Measurements from ENCODE around the gene BCAN.
A peak's percentile ranks its signal among the peaks of the same experiment; 100 is the strongest.

The BCAN gene

GRCh38 chr1:156642265-156643048 lies 540 bp downstream of the BCAN start:
- Histone ChIP-seq H3K36me3 (ENCODE audit: insufficient read depth, low read length) (no peaks in the 10 kb centered on the region), H2AFZ (ENCODE audit: low read depth, low read length) (peak overlapping the region; percentile 26), H3K27me3 (ENCODE audit: insufficient read depth, low read length) (peaks cover 26% of the 10 kb centered on the region), H3K9me3 (ENCODE audit: low read length) (no peaks in the 10 kb centered on the region), H3K4me3 (ENCODE audit: low read length) (peak overlapping the region; percentile 41), H3K4me1 (ENCODE audit: insufficient read depth, low read length) (peaks cover 24% of the 10 kb centered on the region)

- Histone ChIP-seq H3K4me1 (ENCODE audit: insufficient read depth, low read length) (peaks cover 24% of the 10 kb centered on the region), H3K9me3 (ENCODE audit: low read length) (no peaks in the 10 kb centered on the region), H3K36me3 (ENCODE audit: insufficient read depth, low read length) (no peaks in the 10 kb centered on the region), H3K4me3 (ENCODE audit: low read length) (no peak overlapping the region), H2AFZ (ENCODE audit: low read depth, low read length) (no peak overlapping the region), H3K27me3 (ENCODE audit: insufficient read depth, low read length) (peaks cover 26% of the 10 kb centered on the region)
Observed at GRCh38 chr1:156643049-156643777, 1.3 kb downstream of the BCAN start.

GRCh38 chr1:156643778-156644092 lies 1.8 kb downstream of the BCAN start:
- no peak overlapping the region for H3K4me3 ChIP-seq (ENCODE audit: low read length)
- no peak overlapping the region for H2AFZ ChIP-seq (ENCODE audit: low read depth, low read length)
- H3K4me1 ChIP-seq (ENCODE audit: insufficient read depth, low read length), result peaks cover 24% of the 10 kb centered on the region
- H3K9me3 ChIP-seq (ENCODE audit: low read length), result no peaks in the 10 kb centered on the region
- no peaks in the 10 kb centered on the region for H3K36me3 ChIP-seq (ENCODE audit: insufficient read depth, low read length)
- peaks cover 24% of the 10 kb centered on the region for H3K27me3 ChIP-seq (ENCODE audit: insufficient read depth, low read length)

DNA sequence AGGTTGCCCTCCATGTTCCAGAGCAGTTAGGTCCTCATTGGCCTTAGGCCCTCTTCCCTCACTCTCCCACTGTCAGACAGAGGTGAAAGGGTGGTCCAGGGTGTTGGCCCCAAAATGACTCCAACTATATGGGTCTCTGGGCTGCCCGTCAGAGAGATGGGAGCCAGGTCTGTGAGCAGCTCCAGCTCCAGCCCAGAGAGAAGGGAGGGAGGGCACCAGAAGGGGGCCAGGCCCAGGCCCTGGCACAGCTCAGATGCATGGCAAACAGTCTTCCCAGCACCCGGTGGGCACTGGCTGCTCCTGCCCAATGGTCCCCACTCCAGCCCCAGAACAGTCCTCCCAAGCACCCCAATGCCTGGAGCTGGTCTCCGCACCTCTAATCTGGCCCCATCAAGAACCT lies 2.2 kb downstream of the BCAN start:
- Histone ChIP-seq H3K27me3 (ENCODE audit: insufficient read depth, low read length) (peaks cover 22% of the 10 kb centered on the region), H3K4me3 (ENCODE audit: low read length) (no peak overlapping the region), H2AFZ (ENCODE audit: low read depth, low read length) (no peak overlapping the region)

DNA sequence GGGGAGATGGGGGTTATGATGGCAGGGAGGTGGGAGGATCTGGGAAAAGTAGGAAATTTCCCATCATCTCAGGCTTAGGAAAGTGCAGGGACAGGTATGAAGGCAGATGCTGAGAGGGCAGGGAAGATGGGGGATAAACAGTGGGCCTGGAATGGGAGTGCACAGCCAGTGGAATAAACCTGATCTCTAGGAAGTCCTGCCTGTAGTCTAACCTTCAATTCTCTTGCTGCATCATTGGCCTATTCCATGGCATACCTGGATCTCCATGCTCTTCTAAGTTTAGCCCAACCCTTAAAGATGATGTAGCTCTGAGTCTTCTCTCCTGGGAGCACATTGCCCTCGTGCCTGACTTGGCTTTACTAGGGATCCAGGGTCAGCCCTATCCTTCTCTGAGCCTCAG lies 2.7 kb downstream of the BCAN start:
- Histone ChIP-seq H3K4me1 (ENCODE audit: insufficient read depth, low read length) (peaks cover 20% of the 10 kb centered on the region), H3K9me3 (ENCODE audit: low read length) (no peaks in the 10 kb centered on the region), H3K36me3 (ENCODE audit: insufficient read depth, low read length) (no peaks in the 10 kb centered on the region), H3K4me3 (ENCODE audit: low read length) (no peak overlapping the region), H3K27me3 (ENCODE audit: insufficient read depth, low read length) (peaks cover 17% of the 10 kb centered on the region), H2AFZ (ENCODE audit: low read depth, low read length) (no peak overlapping the region)

More for the DNA sequence above, 2.2 kb downstream of the BCAN start:
- H3K9me3 ChIP-seq (ENCODE audit: low read length), result no peaks in the 10 kb centered on the region
- peaks cover 24% of the 10 kb centered on the region for H3K4me1 ChIP-seq (ENCODE audit: insufficient read depth, low read length)
- H3K36me3 ChIP-seq (ENCODE audit: insufficient read depth, low read length), result no peaks in the 10 kb centered on the region

DNA sequence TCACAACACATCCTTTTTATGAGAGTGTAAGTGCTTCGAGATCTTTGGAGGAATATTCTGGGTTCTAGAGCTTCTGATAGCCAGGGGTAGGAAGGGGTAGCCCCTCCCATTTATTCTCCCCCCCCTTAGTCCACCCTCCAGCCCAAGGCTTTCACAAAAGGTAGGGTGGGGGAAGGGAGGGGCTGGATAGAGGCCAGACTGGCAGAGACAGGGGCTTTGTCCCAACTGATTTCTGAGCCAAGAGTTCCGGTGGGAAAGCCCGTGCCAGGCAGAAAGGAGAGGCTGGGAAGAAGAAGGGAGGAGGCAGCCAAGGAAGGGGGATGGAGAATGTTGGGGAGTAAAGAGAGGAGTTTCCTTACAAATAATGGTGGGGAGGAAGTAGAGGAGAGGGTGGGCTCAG lies 3.1 kb downstream of the BCAN start:
- H2AFZ ChIP-seq (ENCODE audit: low read depth, low read length), result no peak overlapping the region
- no peaks in the 10 kb centered on the region for H3K9me3 ChIP-seq (ENCODE audit: low read length)
- peaks cover 13% of the 10 kb centered on the region for H3K27me3 ChIP-seq (ENCODE audit: insufficient read depth, low read length)
- H3K4me1 ChIP-seq (ENCODE audit: insufficient read depth, low read length), result peaks cover 18% of the 10 kb centered on the region
- no peak overlapping the region for H3K4me3 ChIP-seq (ENCODE audit: low read length)
- no peaks in the 10 kb centered on the region for H3K36me3 ChIP-seq (ENCODE audit: insufficient read depth, low read length)

GRCh38 chr1:156645666-156646065 lies 3.7 kb downstream of the BCAN start:
- Histone ChIP-seq H2AFZ (ENCODE audit: low read depth, low read length) (no peak overlapping the region), H3K4me1 (ENCODE audit: insufficient read depth, low read length) (peaks cover 17% of the 10 kb centered on the region), H3K36me3 (ENCODE audit: insufficient read depth, low read length) (no peaks in the 10 kb centered on the region), H3K4me3 (ENCODE audit: low read length) (no peak overlapping the region), H3K27me3 (ENCODE audit: insufficient read depth, low read length) (peaks cover 12% of the 10 kb centered on the region), H3K9me3 (ENCODE audit: low read length) (no peaks in the 10 kb centered on the region)

- Histone ChIP-seq H3K9me3 (ENCODE audit: low read length) (no peaks in the 10 kb centered on the region), H3K36me3 (ENCODE audit: insufficient read depth, low read length) (no peaks in the 10 kb centered on the region), H3K4me3 (ENCODE audit: low read length) (no peak overlapping the region), H3K4me1 (ENCODE audit: insufficient read depth, low read length) (peaks cover 6% of the 10 kb centered on the region), H3K27me3 (ENCODE audit: insufficient read depth, low read length) (peaks cover 12% of the 10 kb centered on the region), H2AFZ (ENCODE audit: low read depth, low read length) (no peak overlapping the region)
Observed at GRCh38 chr1:156646738-156647211, 4.9 kb downstream of the BCAN start.

DNA sequence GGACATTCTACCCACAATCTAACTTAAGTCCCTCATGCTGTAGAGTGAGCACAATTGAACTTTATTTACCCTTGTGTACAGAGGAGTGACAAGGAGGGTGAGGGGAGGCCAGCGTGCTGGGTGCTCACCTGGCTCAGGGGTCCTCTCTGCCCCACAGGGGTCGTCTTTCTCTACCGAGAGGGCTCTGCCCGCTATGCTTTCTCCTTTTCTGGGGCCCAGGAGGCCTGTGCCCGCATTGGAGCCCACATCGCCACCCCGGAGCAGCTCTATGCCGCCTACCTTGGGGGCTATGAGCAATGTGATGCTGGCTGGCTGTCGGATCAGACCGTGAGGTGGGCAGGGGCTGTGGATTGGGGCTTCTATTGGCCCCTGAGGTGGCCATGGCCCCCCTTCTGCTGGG lies 5.4 kb downstream of the BCAN start:
- Histone ChIP-seq H3K4me1 (ENCODE audit: insufficient read depth, low read length) (peaks cover 2% of the 10 kb centered on the region), H3K36me3 (ENCODE audit: insufficient read depth, low read length) (no peaks in the 10 kb centered on the region), H2AFZ (ENCODE audit: low read depth, low read length) (no peak overlapping the region), H3K4me3 (ENCODE audit: low read length) (no peak overlapping the region), H3K9me3 (ENCODE audit: low read length) (no peaks in the 10 kb centered on the region), H3K27me3 (ENCODE audit: insufficient read depth, low read length) (peaks cover 12% of the 10 kb centered on the region)

GRCh38 chr1:156648496-156648895 lies 6.6 kb downstream of the BCAN start:
- no peaks in the 10 kb centered on the region for H3K9me3 ChIP-seq (ENCODE audit: low read length)
- H3K4me3 ChIP-seq (ENCODE audit: low read length), result no peak overlapping the region
- no peaks in the 10 kb centered on the region for H3K4me1 ChIP-seq (ENCODE audit: insufficient read depth, low read length)
- H3K36me3 ChIP-seq (ENCODE audit: insufficient read depth, low read length), result no peaks in the 10 kb centered on the region
- peaks cover 3% of the 10 kb centered on the region for H3K27me3 ChIP-seq (ENCODE audit: insufficient read depth, low read length)
- H2AFZ ChIP-seq (ENCODE audit: low read depth, low read length), result no peak overlapping the region

GRCh38 chr1:156648951-156649350 lies 7.0 kb downstream of the BCAN start:
- Histone ChIP-seq H3K27me3 (ENCODE audit: insufficient read depth, low read length) (no peaks in the 10 kb centered on the region), H3K9me3 (ENCODE audit: low read length) (no peaks in the 10 kb centered on the region), H2AFZ (ENCODE audit: low read depth, low read length) (no peak overlapping the region), H3K4me3 (ENCODE audit: low read length) (no peak overlapping the region), H3K4me1 (ENCODE audit: insufficient read depth, low read length) (no peaks in the 10 kb centered on the region), H3K36me3 (ENCODE audit: insufficient read depth, low read length) (no peaks in the 10 kb centered on the region)

DNA sequence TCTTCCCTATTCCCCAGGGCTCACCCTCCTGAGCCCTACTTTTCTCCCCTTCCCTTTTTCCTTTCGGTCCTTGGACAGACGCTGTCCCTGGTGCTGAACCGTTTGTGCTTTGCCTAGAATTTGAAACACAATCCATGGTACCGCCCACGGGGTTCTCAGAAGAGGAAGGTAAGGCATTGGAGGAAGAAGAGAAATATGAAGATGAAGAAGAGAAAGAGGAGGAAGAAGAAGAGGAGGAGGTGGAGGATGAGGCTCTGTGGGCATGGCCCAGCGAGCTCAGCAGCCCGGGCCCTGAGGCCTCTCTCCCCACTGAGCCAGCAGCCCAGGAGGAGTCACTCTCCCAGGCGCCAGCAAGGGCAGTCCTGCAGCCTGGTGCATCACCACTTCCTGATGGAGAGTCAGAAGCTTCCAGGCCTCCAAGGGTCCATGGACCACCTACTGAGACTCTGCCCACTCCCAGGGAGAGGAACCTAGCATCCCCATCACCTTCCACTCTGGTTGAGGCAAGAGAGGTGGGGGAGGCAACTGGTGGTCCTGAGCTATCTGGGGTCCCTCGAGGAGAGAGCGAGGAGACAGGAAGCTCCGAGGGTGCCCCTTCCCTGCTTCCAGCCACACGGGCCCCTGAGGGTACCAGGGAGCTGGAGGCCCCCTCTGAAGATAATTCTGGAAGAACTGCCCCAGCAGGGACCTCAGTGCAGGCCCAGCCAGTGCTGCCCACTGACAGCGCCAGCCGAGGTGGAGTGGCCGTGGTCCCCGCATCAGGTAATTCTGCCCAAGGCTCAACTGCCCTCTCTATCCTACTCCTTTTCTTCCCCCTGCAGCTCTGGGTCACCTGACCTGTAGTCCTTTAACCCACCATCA lies 10.4 kb downstream of the BCAN start:
- H3K27me3 ChIP-seq (ENCODE audit: insufficient read depth, low read length), result peaks cover 6% of the 10 kb centered on the region
- H3K4me3 ChIP-seq (ENCODE audit: low read length), result no peak overlapping the region
- no peaks in the 10 kb centered on the region for H3K9me3 ChIP-seq (ENCODE audit: low read length)
- peaks cover 8% of the 10 kb centered on the region for H3K4me1 ChIP-seq (ENCODE audit: insufficient read depth, low read length)
- no peak overlapping the region for H2AFZ ChIP-seq (ENCODE audit: low read depth, low read length)
- H3K36me3 ChIP-seq (ENCODE audit: insufficient read depth, low read length), result no peaks in the 10 kb centered on the region

DNA sequence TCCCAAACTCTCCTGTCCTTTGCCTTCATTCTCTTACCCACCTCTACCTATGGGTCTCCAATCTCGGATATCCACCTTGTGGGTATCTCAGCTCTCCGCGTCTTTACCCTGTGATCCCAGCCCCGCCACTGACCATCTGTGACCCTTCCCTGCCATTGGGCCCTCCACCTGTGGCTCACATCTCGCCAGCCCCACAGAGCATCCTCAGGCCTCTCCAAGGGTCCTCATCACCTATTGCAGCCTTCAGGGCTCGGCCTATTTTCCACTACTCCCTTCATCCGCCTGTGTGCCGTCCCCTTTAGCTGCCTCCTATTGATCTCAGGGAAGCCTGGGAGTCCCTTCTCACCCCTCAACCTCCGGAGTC lies 11.1 kb downstream of the BCAN start:
- Histone ChIP-seq H3K9me3 (ENCODE audit: low read length) (no peaks in the 10 kb centered on the region), H3K4me3 (ENCODE audit: low read length) (no peak overlapping the region), H3K4me1 (ENCODE audit: insufficient read depth, low read length) (peaks cover 13% of the 10 kb centered on the region), H3K27me3 (ENCODE audit: insufficient read depth, low read length) (peaks cover 6% of the 10 kb centered on the region), H3K36me3 (ENCODE audit: insufficient read depth, low read length) (no peaks in the 10 kb centered on the region), H2AFZ (ENCODE audit: low read depth, low read length) (no peak overlapping the region)
